ENCODE data around the gene NEK6. TPM values are rescaled to one million over a fixed set of nuclear protein-coding genes. Genes with fewer than 3 reads are reported as not detected.

The NEK6 gene
- total RNA-seq, 4 donors from 2014 or later: 25.3 to 53.1 (median 43.3) TPM

- Histone ChIP-seq H3K36me3 (no peaks in the 10 kb centered on the region), H3K9me3 (no peaks in the 10 kb centered on the region), H3K27ac (no peak overlapping the region), H3K4me1 (peaks cover 0 to 54% (median 20%) of the 10 kb centered on the region in 4 donors), H3K27me3 (no peaks in the 10 kb centered on the region), H3K4me3 (no peak overlapping the region)
- DNase-seq (ENCODE audit: low spot score in 2 of 2): no peak
- 32 to 43% methylated on average over 12 of the region's 12 CpGs for WGBS, 2 donors
- no peak for TF ChIP-seq POLR2A (IDR thresholded peaks at IDR 0.05)
- TF ChIP-seq EP300 (IDR thresholded peaks at IDR 0.05): no peak
- TF ChIP-seq CTCF (IDR thresholded peaks at IDR 0.05): no peak
These were observed 45.2 kb upstream of the NEK6 start for GRCh38 chr9:124212381-124213050.

GRCh38 chr9:124213396-124213795 is 44.4 kb upstream of the NEK6 start:
- no peak for DNase-seq (ENCODE audit: low spot score in 2 of 2)
- no peak overlapping the region for H3K4me3 ChIP-seq
- peaks cover 0 to 63% (median 28%) of the 10 kb centered on the region in 4 donors for H3K4me1 ChIP-seq
- no peak for TF ChIP-seq CTCF (IDR thresholded peaks at IDR 0.05)
- TF ChIP-seq EP300 (IDR thresholded peaks at IDR 0.05): no peak
- no peak for TF ChIP-seq POLR2A (IDR thresholded peaks at IDR 0.05)
- 88 to 89% methylated on average over 12 of the region's 12 CpGs for WGBS, 2 donors
- no peaks in the 10 kb centered on the region for H3K9me3 ChIP-seq
- no peaks in the 10 kb centered on the region for H3K36me3 ChIP-seq
- no peaks in the 10 kb centered on the region for H3K27me3 ChIP-seq
- H3K27ac ChIP-seq: no peak overlapping the region

- Histone ChIP-seq H3K4me1 (peaks cover 0 to 70% (median 31%) of the 10 kb centered on the region in 4 donors), H3K9me3 (no peaks in the 10 kb centered on the region), H3K27me3 (no peaks in the 10 kb centered on the region), H3K27ac (no peak overlapping the region), H3K4me3 (no peak overlapping the region), H3K36me3 (no peaks in the 10 kb centered on the region)
- 54 to 57% methylated on average over 8 of the region's 8 CpGs for WGBS, 2 donors
- TF ChIP-seq EP300 (IDR thresholded peaks at IDR 0.05) (no peak), CTCF (IDR thresholded peaks at IDR 0.05) (no peak), POLR2A (IDR thresholded peaks at IDR 0.05) (no peak)
- DNase-seq (ENCODE audit: low spot score in 2 of 2): no peak
These were observed 43.6 kb upstream of the NEK6 start for GRCh38 chr9:124214116-124214515.

GRCh38 chr9:124214596-124215367 is 43.0 kb upstream of the NEK6 start:
- WGBS, 2 donors: 70 to 74% methylated on average over 11 of the region's 11 CpGs
- Histone ChIP-seq H3K27ac (no peak overlapping the region), H3K4me3 (no peak overlapping the region), H3K36me3 (no peaks in the 10 kb centered on the region), H3K4me1 (peaks cover 0 to 77% (median 36%) of the 10 kb centered on the region in 4 donors), H3K27me3 (no peaks in the 10 kb centered on the region), H3K9me3 (no peaks in the 10 kb centered on the region)
- no peak for TF ChIP-seq CTCF (IDR thresholded peaks at IDR 0.05)
- no peak for TF ChIP-seq EP300 (IDR thresholded peaks at IDR 0.05)
- TF ChIP-seq POLR2A (IDR thresholded peaks at IDR 0.05): no peak
- no peak for DNase-seq (ENCODE audit: low spot score in 2 of 2)

- Histone ChIP-seq H3K9me3 (no peaks in the 10 kb centered on the region), H3K4me3 (no peak overlapping the region), H3K36me3 (no peaks in the 10 kb centered on the region), H3K27me3 (no peaks in the 10 kb centered on the region), H3K27ac (no peak overlapping the region), H3K4me1 (peaks cover 0 to 83% (median 42%) of the 10 kb centered on the region in 4 donors)
- no peak for DNase-seq (ENCODE audit: low spot score in 2 of 2)
- WGBS, 2 donors: 70 to 80% methylated on average over 5 to 6 of the region's 6 CpGs
- TF ChIP-seq EP300 (IDR thresholded peaks at IDR 0.05) (no peak), POLR2A (IDR thresholded peaks at IDR 0.05) (no peak), CTCF (IDR thresholded peaks at IDR 0.05) (no peak)
These were observed 42.3 kb upstream of the NEK6 start for GRCh38 chr9:124215368-124215910.

Measured in tibial nerve (tissue), 4 donors.